H54 (cell line): ENCODE results near the gene CLEC4F.

ENCODE experiments used
- DNase-seq: peaks from one replicate; pipeline ENCODE4 v3.0.0; 2011; ENCODE audit warnings: low spot score, mixed read lengths; ENCODE audit not compliant: insufficient read length
- FAIRE-seq: peaks from 3 replicates; lab custom pipeline; 2011; peaks lifted over from hg19 to GRCh38; lab: Jason Lieb, UNC
- POLR2A ChIP-seq: IDR thresholded peaks from 2 replicates; pipeline ENCODE4 v1.6.1; 2011; ENCODE audit warnings: low read depth, mild to moderate bottlenecking, low read length

CLEC4F gene

DNA sequence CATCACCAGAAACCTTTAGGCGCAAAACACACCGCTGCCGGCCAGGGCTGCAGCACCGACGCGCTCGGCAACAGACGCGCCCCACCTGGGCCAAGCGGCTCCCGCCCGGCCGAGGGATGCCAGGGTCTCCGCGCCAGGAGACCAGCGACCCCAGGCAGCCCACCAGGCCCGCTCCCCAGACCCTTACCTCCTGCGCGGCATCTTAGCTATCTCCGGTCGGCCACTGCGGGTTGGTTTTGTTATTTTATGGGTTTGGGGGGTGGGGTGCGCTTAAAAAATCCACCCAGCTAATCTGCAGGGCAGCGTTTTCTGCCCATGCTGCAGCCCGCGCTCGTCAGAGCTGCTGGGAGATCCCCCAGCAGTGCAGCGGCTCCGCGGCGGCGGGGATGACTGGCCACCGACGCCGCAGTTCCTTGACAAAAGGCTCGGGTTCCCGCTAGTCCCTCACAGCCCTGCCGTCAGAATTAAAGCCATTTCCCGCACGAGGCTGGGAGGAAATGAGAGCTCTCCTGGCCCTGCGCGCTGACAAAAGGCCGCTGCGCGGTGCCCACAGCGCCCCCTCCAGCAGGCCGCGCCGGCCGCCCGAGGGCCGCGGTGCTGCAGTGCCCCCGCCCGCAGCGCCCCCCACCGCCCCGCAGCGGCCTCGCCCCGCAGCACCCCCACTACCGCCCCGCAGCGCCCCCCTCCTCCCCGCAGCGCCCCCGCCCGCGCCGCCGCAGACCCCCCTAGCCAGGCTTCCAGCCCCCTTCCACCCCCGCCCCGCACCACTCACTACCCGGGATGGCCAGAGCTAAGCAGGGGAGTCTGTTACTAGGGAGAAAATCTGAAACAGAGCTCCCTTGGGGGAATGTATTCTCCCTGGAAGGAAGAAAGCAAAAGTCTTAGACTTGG lies 52.5 kb downstream of the CLEC4F start, which contains the start of gene ADD2:
Gene ADD2, minus strand, starts transcription at position 502 of the 891 bp plus-strand sequence. CDS start 61,792 bp downstream, outside the sequence.
- TF ChIP-seq POLR2A = no peak; the same call in 1 of the 2 replicates
- DNase-seq = peak; percentile 80
- FAIRE-seq = no peak

DNA sequence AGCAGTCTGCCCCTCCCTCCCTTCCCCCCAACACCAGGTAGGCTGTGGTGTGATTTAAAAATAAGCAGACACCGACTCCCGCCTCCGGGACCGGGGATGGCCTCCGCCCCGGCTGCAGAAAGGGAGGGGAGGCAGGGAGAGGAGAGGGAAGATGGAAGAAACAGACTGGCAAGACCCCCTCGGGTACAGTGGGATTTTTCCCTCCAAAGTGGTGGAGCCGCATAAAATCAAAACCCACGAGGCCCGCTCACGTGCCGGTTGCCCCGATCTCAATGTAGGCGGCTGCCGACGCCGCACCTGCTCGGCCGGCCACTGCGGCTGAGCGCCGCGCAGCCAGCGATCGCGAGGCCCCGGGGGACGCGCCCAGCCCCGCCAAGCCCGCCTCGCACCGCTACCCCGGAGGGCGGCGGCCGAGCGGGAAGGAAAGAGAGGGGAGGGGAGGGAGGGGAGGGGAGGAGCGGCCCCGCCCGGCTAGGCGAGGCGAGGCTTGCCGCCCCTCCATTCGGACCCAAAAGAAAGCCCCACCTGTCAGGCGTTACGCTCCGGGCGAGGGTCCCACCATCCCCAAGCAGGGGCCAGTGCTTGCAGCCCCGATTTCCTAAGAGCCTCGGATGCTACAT lies 53.2 kb downstream of the CLEC4F start:
- TF ChIP-seq POLR2A = 0 out of 2 replicates have a peak, but pooled peaks have one; percentile 13
- no peak for FAIRE-seq
- DNase-seq = peak; percentile 55

DNA sequence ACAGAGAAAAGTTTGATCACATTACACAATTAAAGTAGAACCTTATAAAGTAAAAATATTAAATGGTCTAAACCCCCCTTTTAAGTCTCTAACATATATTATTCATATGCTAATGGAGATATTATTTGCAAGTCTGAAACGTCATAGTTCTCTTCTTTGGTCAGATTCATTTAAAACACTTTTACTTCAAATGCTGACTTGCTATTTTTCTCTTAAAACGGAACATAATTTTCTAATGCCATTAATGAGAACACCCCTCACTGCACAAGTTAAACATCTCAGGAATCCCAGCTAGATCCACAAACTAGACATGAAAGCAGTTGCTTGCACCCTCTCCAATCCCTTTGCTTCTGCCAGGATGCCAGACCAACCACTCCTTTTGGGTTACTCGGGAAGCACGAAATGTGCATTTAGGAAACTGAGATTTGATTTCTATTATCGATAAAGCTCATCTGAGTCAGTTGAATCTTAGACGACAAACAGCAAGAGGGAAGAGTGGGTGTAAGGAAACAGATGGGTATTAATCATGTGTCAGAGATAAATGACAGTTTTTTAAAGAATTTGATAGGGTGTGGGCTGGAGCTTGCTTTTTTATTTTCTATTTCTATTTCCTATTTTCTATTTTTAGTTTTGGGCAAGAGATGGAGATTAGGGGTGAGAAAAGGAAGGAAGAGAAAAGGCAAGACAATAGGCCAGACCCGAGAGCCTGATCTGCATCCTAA lies 53.9 kb downstream of the CLEC4F start:
- TF ChIP-seq POLR2A = no peak
- DNase-seq (no peak), FAIRE-seq (peak; percentile 74)

DNA sequence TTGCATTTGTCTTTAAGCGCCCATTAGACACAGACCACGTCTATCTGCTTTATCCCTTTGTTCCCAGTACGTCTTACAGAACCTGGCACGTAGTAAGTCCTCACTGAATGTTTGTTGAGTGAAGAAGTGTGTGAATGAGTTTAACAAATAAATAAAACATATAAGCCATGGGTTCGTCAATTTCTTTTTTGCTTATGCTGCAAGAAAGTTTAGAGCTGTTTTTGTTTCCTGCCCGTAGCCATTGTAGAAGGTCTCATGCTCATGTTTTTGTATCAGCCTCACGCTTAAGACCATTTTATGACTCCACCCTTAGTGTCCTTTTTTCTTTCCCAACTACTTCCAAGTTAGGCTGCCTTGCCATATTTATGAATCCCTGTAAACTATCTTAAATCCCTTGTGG lies 54.9 kb downstream of the CLEC4F start:
- FAIRE-seq (no peak), DNase-seq (no peak)
- no peak for TF ChIP-seq POLR2A

DNA sequence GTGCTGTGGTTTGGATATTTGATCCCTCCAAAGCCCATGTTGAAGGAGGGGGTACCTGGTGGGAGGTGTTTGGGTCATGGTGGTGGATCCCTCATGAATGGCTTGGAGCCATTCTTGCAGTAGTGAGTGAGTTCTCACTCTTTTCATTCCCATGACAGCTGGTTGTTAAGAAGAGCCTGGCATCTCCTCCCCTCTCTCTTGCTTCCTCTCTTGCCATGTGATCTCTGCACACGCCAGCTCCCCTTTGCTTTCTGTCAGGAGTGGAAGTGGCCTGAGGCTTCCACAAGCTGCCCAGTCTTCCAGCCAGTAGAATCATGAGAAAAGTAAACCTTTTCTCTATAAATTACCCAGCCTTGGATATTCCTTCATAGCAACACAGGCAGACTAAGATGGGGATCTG lies 61.0 kb downstream of the CLEC4F start:
- no peak for DNase-seq
- TF ChIP-seq POLR2A = no peak
- no peak for FAIRE-seq
